ENCODE data around the gene AUNIP.

DNA sequence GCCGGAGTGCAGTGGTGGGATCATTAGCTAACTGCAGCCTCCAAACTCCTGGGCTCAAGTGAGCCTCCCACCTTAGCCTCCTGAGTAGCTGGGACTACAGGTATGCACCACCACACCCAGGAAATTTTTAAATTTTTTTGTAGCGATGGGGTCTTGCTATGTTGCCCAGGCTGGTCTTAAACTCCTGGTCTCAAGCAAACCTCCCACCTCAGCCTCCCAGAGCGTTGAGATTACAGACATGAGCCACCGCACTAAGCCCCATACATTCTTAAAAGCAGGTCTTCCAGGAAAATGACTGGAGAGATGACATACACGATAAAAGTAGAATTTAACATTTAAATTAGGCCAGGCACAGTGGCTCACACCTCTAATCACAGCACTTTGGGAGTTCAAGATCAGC, 26.1 kb downstream of the AUNIP start:
- TF ChIP-seq, protein P1, sequence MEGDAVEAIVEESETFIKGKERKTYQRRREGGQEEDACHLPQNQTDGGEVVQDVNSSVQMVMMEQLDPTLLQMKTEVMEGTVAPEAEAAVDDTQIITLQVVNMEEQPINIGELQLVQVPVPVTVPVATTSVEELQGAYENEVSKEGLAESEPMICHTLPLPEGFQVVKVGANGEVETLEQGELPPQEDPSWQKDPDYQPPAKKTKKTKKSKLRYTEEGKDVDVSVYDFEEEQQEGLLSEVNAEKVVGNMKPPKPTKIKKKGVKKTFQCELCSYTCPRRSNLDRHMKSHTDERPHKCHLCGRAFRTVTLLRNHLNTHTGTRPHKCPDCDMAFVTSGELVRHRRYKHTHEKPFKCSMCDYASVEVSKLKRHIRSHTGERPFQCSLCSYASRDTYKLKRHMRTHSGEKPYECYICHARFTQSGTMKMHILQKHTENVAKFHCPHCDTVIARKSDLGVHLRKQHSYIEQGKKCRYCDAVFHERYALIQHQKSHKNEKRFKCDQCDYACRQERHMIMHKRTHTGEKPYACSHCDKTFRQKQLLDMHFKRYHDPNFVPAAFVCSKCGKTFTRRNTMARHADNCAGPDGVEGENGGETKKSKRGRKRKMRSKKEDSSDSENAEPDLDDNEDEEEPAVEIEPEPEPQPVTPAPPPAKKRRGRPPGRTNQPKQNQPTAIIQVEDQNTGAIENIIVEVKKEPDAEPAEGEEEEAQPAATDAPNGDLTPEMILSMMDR (IDR thresholded peaks at IDR 0.05), result no peak
- TF ChIP-seq POLR2A (IDR thresholded peaks at IDR 0.05) (no peak), POLR2AphosphoS5 (IDR thresholded peaks at IDR 0.05) (no peak)

Data from prostate gland (tissue), 2 donors.